HCT116 (cell line): ENCODE measurements around the gene FHIT. TPM values are rescaled to one million over a fixed set of nuclear protein-coding genes. Genes with fewer than 3 reads are reported as not detected.

Experiments
- ATAC-seq: fragments of 200-7000 bp; cut with Tn5 transposase; 2 replicates; pipeline ENCODE4 v1.9.1; 2020; ENCODE audit warnings: mild to moderate bottlenecking, moderate library complexity
- BruUV-seq: library from RNA; stranded (reverse); fragments of 400-500 nt; replicated peaks from 2 replicates; lab custom pipeline; 2021; lab: Mats Ljungman, UMichigan
- CTCF ChIA-PET: fragments of 300-600 bp; sonication (Branson Sonifier 250); formaldehyde crosslinking; loops from one replicate; lab custom pipeline; 2021; ENCODE audit warnings: antibody characterized with exemption; lab: Charles Lee
- POLR2A ChIA-PET: fragments of 300-600, 350-600 bp; sonication (Branson Sonifier 250); formaldehyde crosslinking; loops from one replicate; lab custom pipeline; 2021; ENCODE audit warnings: antibody characterized with exemption; lab: Charles Lee
- RAD21 ChIA-PET, 2 experiments: fragments of 300-600 bp; sonication (Branson Sonifier 250); formaldehyde crosslinking; loops; one replicate each; lab custom pipeline; 2023; ENCODE audit warnings: low total read pairs in 2 of 2; ENCODE audit not compliant: uncharacterized antibody in 2 of 2, unreplicated experiment in 2 of 2, low non-redundant PET in 1 of 2; lab: Charles Lee
- DNase-seq: peaks from one replicate; pipeline ENCODE4 v3.0.0-alpha.2; 2010; ENCODE audit warnings: low read depth, low spot score
- H2AFZ ChIP-seq: fragments of 200-600 bp; shearing (Covaris generic), sonication (generic); 2 replicates; pipeline ENCODE4 v1.6.1; 2017; ENCODE audit warnings: low read depth, mixed run types, mixed read lengths, antibody characterized with exemption, low read length; ENCODE audit not compliant: poor library complexity, severe bottlenecking
- H3K27ac ChIP-seq: 2 replicates; pipeline ENCODE4 v1.5.1; 2012; ENCODE audit warnings: low read depth, low read length
- H3K27me3 ChIP-seq: fragments of 200-600 bp; sonication (generic); 2 replicates; pipeline ENCODE4 v1.6.1; 2016; ENCODE audit warnings: mixed run types, low read length, mixed read lengths; ENCODE audit not compliant: insufficient read depth
- H3K36me3 ChIP-seq, 2 experiments: fragments of 200-500 bp in 1 of 2; fragments of 200-600 bp in 1 of 2; sonication (Bioruptor generic) in 1 of 2; sonication (generic) in 1 of 2; 2 replicates each; pipeline versions ENCODE4 v1.5.1 to v1.6.1; 2014 to 2016; ENCODE audit warnings: low read length in 2 of 2, inconsistent platforms in 1 of 2, mixed read lengths in 1 of 2, mixed run types in 1 of 2; ENCODE audit not compliant: insufficient read depth in 2 of 2, control insufficient read depth in 1 of 2
- H3K4me1 ChIP-seq, 2 experiments: fragments of 200-600 bp in 1 of 2; sonication (generic) in 1 of 2; 2 replicates each; pipeline versions ENCODE4 v1.5.1 to v1.6.1; 2012 to 2017; ENCODE audit warnings: low read length in 2 of 2, inconsistent platforms in 1 of 2, mild to moderate bottlenecking in 1 of 2, mixed read lengths in 1 of 2, mixed run types in 1 of 2, moderate library complexity in 1 of 2; ENCODE audit not compliant: insufficient read depth in 2 of 2, control insufficient read depth in 1 of 2
- H3K4me2 ChIP-seq: fragments of 200-600 bp; sonication (generic); 2 replicates; pipeline ENCODE4 v1.6.1; 2017; ENCODE audit warnings: mixed run types, low read length, mixed read lengths
- H3K4me3 ChIP-seq, 2 experiments: fragments of 200-600 bp in 1 of 2; sonication (generic) in 1 of 2; replicated peaks in 1 of 2; 2 replicates each; pipeline ENCODE4 v1.5.1; 2011 to 2016; ENCODE audit warnings: low read length in 2 of 2, control low read depth in 1 of 2, low read depth in 1 of 2, mild to moderate bottlenecking in 1 of 2, mixed read lengths in 1 of 2, mixed run types in 1 of 2
- H3K79me2 ChIP-seq: fragments of 200-600 bp; sonication (generic); 2 replicates; pipeline ENCODE4 v1.6.1; 2017; ENCODE audit warnings: mild to moderate bottlenecking, mixed run types, low read length, moderate library complexity, mixed read lengths; ENCODE audit not compliant: insufficient read depth
- H3K9ac ChIP-seq: fragments of 200-600 bp; sonication (generic); 2 replicates; pipeline ENCODE4 v1.6.1; 2016; ENCODE audit warnings: low read length, mixed read lengths
- H3K9me2 ChIP-seq: fragments of 200-600 bp; sonication (generic), shearing (Covaris generic); 2 replicates; pipeline ENCODE4 v1.6.1; 2017; ENCODE audit warnings: mixed run types, mild to moderate bottlenecking, moderate library complexity; ENCODE audit not compliant: insufficient read depth
- H3K9me3 ChIP-seq, 2 experiments: fragments of 200-500 bp in 1 of 2; fragments of 200-600 bp in 1 of 2; sonication (Bioruptor generic) in 1 of 2; sonication (generic) in 1 of 2; 2 replicates each; pipeline ENCODE4 v1.6.1; 2014 to 2017; ENCODE audit warnings: low read length in 2 of 2, mixed read lengths in 2 of 2, inconsistent platforms in 1 of 2, low read depth in 1 of 2, mild to moderate bottlenecking in 1 of 2, mixed run types in 1 of 2, moderate library complexity in 1 of 2; ENCODE audit not compliant: control insufficient read depth in 1 of 2, insufficient read depth in 1 of 2
- H4K20me1 ChIP-seq: fragments of 200-600 bp; sonication (generic), shearing (Covaris generic); 2 replicates; pipeline ENCODE4 v1.6.1; 2017; ENCODE audit warnings: mixed run types, mild to moderate bottlenecking, moderate library complexity; ENCODE audit not compliant: insufficient read depth
- CBX3 ChIP-seq: IDR thresholded peaks from 2 replicates; pipeline ENCODE4 v1.6.1; 2012; ENCODE audit warnings: low read depth
- CEBPB ChIP-seq: IDR thresholded peaks from 2 replicates; pipeline ENCODE4 v1.6.1; 2012; ENCODE audit warnings: low read depth
- CTCF ChIP-seq, 3 experiments: fragments of 200-600 bp in 1 of 3; sonication (generic) in 1 of 3; IDR thresholded peaks in 2 of 3; conservative IDR thresholded peaks in 1 of 3; 2 replicates each; pipeline ENCODE4 v1.5.1; 2012 to 2017; ENCODE audit warnings: low read depth in 2 of 3, low read length in 2 of 3, antibody characterized with exemption in 1 of 3, borderline replicate concordance in 1 of 3, control low read depth in 1 of 3, mild to moderate bottlenecking in 1 of 3, mixed read lengths in 1 of 3, mixed run types in 1 of 3, moderate library complexity in 1 of 3; ENCODE audit not compliant: insufficient read depth in 1 of 3
- ELF1 ChIP-seq: IDR thresholded peaks from 2 replicates; pipeline ENCODE4 v1.6.1; 2012; ENCODE audit warnings: low read depth, borderline replicate concordance
- EZH2 ChIP-seq: fragments of 200-600 bp; sonication (generic); IDR thresholded peaks from 2 replicates; pipeline ENCODE4 v1.6.1; 2017; ENCODE audit warnings: antibody characterized with exemption, mixed run types
- EZH2phosphoT487 ChIP-seq: fragments of 200-600 bp; IDR thresholded peaks from 2 replicates; pipeline ENCODE4 v1.6.1; 2018; ENCODE audit warnings: antibody characterized with exemption, borderline replicate concordance
- FOSL1 ChIP-seq: IDR thresholded peaks from 2 replicates; pipeline ENCODE4 v1.6.1; 2012; ENCODE audit warnings: low read depth
- JUND ChIP-seq: IDR thresholded peaks from 2 replicates; pipeline ENCODE4 v1.6.1; 2012
- REST ChIP-seq: IDR thresholded peaks from 2 replicates; pipeline ENCODE4 v1.6.1; 2012; ENCODE audit warnings: low read depth
- SIN3A ChIP-seq: IDR thresholded peaks from 2 replicates; pipeline ENCODE4 v1.6.1; 2012; ENCODE audit warnings: low read depth
- SP1 ChIP-seq: IDR thresholded peaks from 2 replicates; pipeline ENCODE4 v1.6.1; 2012; ENCODE audit warnings: low read depth
- TCF7L2 ChIP-seq: IDR thresholded peaks from 2 replicates; pipeline ENCODE4 v1.7.0; 2011; ENCODE audit warnings: borderline replicate concordance, inconsistent platforms; ENCODE audit not compliant: insufficient read depth, insufficient read length; ENCODE audit errors: extremely low read depth
- YY1 ChIP-seq: IDR thresholded peaks from 2 replicates; pipeline ENCODE4 v1.6.1; 2011; ENCODE audit warnings: low read length, low read depth, moderate library complexity, mild to moderate bottlenecking; ENCODE audit not compliant: insufficient replicate concordance; ENCODE audit errors: extremely low read depth
- ZFX ChIP-seq: fragments of 450-650 bp; IDR thresholded peaks from 2 replicates; pipeline ENCODE4 v1.6.1; 2017
- ZNF274 ChIP-seq: fragments of 200-500 bp; sonication (Bioruptor generic); IDR thresholded peaks from 2 replicates; pipeline ENCODE4 v1.6.1; 2014; ENCODE audit warnings: mild to moderate bottlenecking, low read depth, low read length, inconsistent platforms
- intact Hi-C: fragments of 100-400 bp; cut with micrococcal nuclease; formaldehyde crosslinking; loops from 2 replicates; pipeline ENCODE4 v1.10.0; 2022
- total RNA-seq: library from RNA; stranded (reverse); gene quantifications from one replicate; pipeline ENCODE4 v1.2.1, GENCODE V29; 2021; ENCODE audit not compliant: unreplicated experiment

FHIT gene
- total RNA-seq, 1 experiment from 2014 or later = 20.1 TPM

GRCh38 chr3:60085649-60086048, 1165.6 kb downstream of the FHIT start:
- H3K27me3 ChIP-seq = peaks cover 3% of the 10 kb centered on the region; the same call in 1 of the 2 replicates
- CTCF ChIA-PET = no interaction called here
- RAD21 ChIA-PET = no interaction called here
- BruUV-seq = no TSS peak
- POLR2A ChIA-PET = no interaction called here
- peaks cover 11 to 12% of the 10 kb centered on the region in 2 experiments; a peak in 3 of 4 replicates for H3K4me1 ChIP-seq
- no peaks in the 10 kb centered on the region for H3K9me2 ChIP-seq
- ATAC-seq (no peak), DNase-seq (no peak)
- H3K36me3 ChIP-seq = no peaks in the 10 kb centered on the region
- no peak overlapping the region for H2AFZ ChIP-seq
- no peak overlapping the region for H3K27ac ChIP-seq
- no peaks in the 10 kb centered on the region for H4K20me1 ChIP-seq
- H3K9ac ChIP-seq = no peak overlapping the region
- TF ChIP-seq ELF1 (no peak), EZH2phosphoT487 (no peak), SIN3A (no peak)
- H3K79me2 ChIP-seq = no peaks in the 10 kb centered on the region
- intact Hi-C loops = no loop called here
- H3K4me2 ChIP-seq = no peak overlapping the region
- H3K9me3 ChIP-seq = no peaks in the 10 kb centered on the region
- H3K4me3 ChIP-seq = no peak overlapping the region

GRCh38 chr3:60081381-60082095, 1169.7 kb downstream of the FHIT start:
- Histone ChIP-seq H3K27me3 (peaks cover 4% of the 10 kb centered on the region; the same call in 1 of the 2 replicates), H3K9ac (no peak overlapping the region), H3K79me2 (no peaks in the 10 kb centered on the region), H3K4me2 (no peak overlapping the region), H3K9me2 (no peaks in the 10 kb centered on the region), H3K4me1 (peaks cover 3 to 4% of the 10 kb centered on the region in 2 experiments; a peak in 3 of 4 replicates), H2AFZ (no peak overlapping the region), H4K20me1 (no peaks in the 10 kb centered on the region), H3K36me3 (no peaks in the 10 kb centered on the region), H3K9me3 (no peaks in the 10 kb centered on the region), H3K4me3 (no peak overlapping the region), H3K27ac (no peak overlapping the region)
- ChIA-PET CTCF (no interaction called here), POLR2A (no interaction called here), RAD21 (no interaction called here)
- intact Hi-C loops = no loop called here
- DNase-seq (no peak), ATAC-seq (no peak)
- no TSS peak for BruUV-seq
- TF ChIP-seq EZH2phosphoT487 (no peak), SIN3A (no peak), JUND (no peak), YY1 (no peak), ZFX (no peak), ZNF274 (no peak), CEBPB (no peak), CBX3 (no peak), TCF7L2 (no peak), CTCF (IDR thresholded peaks at IDR 0.05 in 2 of 3, conservative IDR thresholded peaks at IDR 0.05 in 1 of 3; ENCODE audit: borderline replicate concordance in 1 of 3, insufficient read depth in 1 of 3, low read depth in 2 of 3, low read length in 2 of 3) (no peak), SP1 (no peak), REST (no peak), EZH2 (no peak), FOSL1 (no peak)
